Liver (tissue), 9 donors: ENCODE results near the gene GRXCR2. TPM values are rescaled to one million over a fixed set of nuclear protein-coding genes. Genes with fewer than 3 reads are reported as not detected.

Experiments
- DNase-seq: peaks from one replicate; pipeline ENCODE4 v3.0.0-alpha.2; 2017; ENCODE audit warnings: low spot score
- H3K27ac ChIP-seq, 2 donors: one replicate each; pipeline ENCODE4 v1.7.0; 2013; ENCODE audit warnings: inconsistent platforms in 2 of 2, low read length in 2 of 2, control low read depth in 1 of 2, low read depth in 1 of 2, mild to moderate bottlenecking in 1 of 2
- H3K27me3 ChIP-seq, 4 donors: one replicate each; pipeline versions ENCODE4 v1.6.1 to v1.7.0; 2013; ENCODE audit warnings: low read length in 3 of 4, inconsistent platforms in 1 of 4, mild to moderate bottlenecking in 1 of 4, moderate library complexity in 1 of 4; ENCODE audit not compliant: control insufficient read depth in 4 of 4, insufficient read depth in 4 of 4
- H3K36me3 ChIP-seq, 4 donors: one replicate each; pipeline versions ENCODE4 v1.6.1 to v1.7.0; 2013; ENCODE audit warnings: low read length in 3 of 4, mild to moderate bottlenecking in 3 of 4, low read depth in 1 of 4, moderate library complexity in 1 of 4; ENCODE audit not compliant: control insufficient read depth in 4 of 4, insufficient read depth in 3 of 4
- H3K4me1 ChIP-seq, 4 donors: one replicate each; pipeline versions ENCODE4 v1.6.1 to v1.7.0; 2013; ENCODE audit warnings: low read length in 3 of 4, mild to moderate bottlenecking in 3 of 4, moderate library complexity in 1 of 4; ENCODE audit not compliant: control insufficient read depth in 4 of 4, insufficient read depth in 4 of 4
- H3K4me3 ChIP-seq, 3 donors: one replicate each; pipeline versions ENCODE4 v1.6.1 to v1.7.0; 2013; ENCODE audit warnings: low read length in 3 of 3, control low read depth in 1 of 3, low read depth in 1 of 3, mild to moderate bottlenecking in 1 of 3
- H3K9ac ChIP-seq, 2 donors: one replicate each; pipeline ENCODE4 v1.7.0; 2013; ENCODE audit warnings: low read length in 2 of 2, mild to moderate bottlenecking in 2 of 2, moderate library complexity in 2 of 2, control low read depth in 1 of 2, low read depth in 1 of 2
- H3K9me3 ChIP-seq, 4 donors: one replicate each; pipeline versions ENCODE4 v1.6.1 to v1.7.0; 2013; ENCODE audit warnings: low read length in 3 of 4; ENCODE audit not compliant: control insufficient read depth in 4 of 4
- ATF3 ChIP-seq: IDR thresholded peaks from 2 replicates; pipeline ENCODE4 v1.6.1; 2016; ENCODE audit warnings: antibody characterized with exemption
- CTCF ChIP-seq: fragments of 150-350 bp; IDR thresholded peaks from 2 replicates; pipeline ENCODE4 v1.5.1; 2017; ENCODE audit warnings: improper control_type of control experiment, low read depth, low read length; ENCODE audit not compliant: missing input control
- EGR1 ChIP-seq, 2 donors: IDR thresholded peaks; 2 replicates each; pipeline ENCODE4 v1.6.1; 2016 to 2018; ENCODE audit warnings: antibody characterized with exemption in 2 of 2, low read depth in 2 of 2
- GABPA ChIP-seq, 2 donors: IDR thresholded peaks in 1 of 2; conservative IDR thresholded peaks in 1 of 2; 2 replicates each; pipeline ENCODE4 v1.6.1; 2016; ENCODE audit warnings: antibody characterized with exemption in 2 of 2, mild to moderate bottlenecking in 1 of 2, moderate library complexity in 1 of 2
- HNF4A ChIP-seq, 2 donors: conservative IDR thresholded peaks; 2 replicates each; pipeline ENCODE4 v1.6.1; 2016; ENCODE audit warnings: antibody characterized with exemption in 2 of 2, mild to moderate bottlenecking in 2 of 2
- RXRA ChIP-seq, 2 donors: IDR thresholded peaks; 2 replicates each; pipeline ENCODE4 v1.6.1; 2017 to 2018; ENCODE audit warnings: antibody characterized with exemption in 2 of 2, mild to moderate bottlenecking in 1 of 2
- TAF1 ChIP-seq: conservative IDR thresholded peaks from 2 replicates; pipeline ENCODE4 v1.6.1; 2016; ENCODE audit warnings: antibody characterized with exemption, mild to moderate bottlenecking
- YY1 ChIP-seq: IDR thresholded peaks from 2 replicates; pipeline ENCODE4 v1.6.1; 2016; ENCODE audit warnings: antibody characterized with exemption, mild to moderate bottlenecking
- ZBTB33 ChIP-seq: IDR thresholded peaks from 2 replicates; pipeline ENCODE4 v1.6.1; 2016; ENCODE audit warnings: antibody characterized with exemption
- WGBS: extraction: QIAGEN DNeasy Blood & Tissue Kit; methylation state at CpG from one replicate; pipeline ENCODE4 v1.1.7; 2013; 5-methylcytosine and 5-hydroxymethylcytosine counted together
- polyA plus RNA-seq, 2 donors: library from polyadenylated mRNA; stranded (reverse) in 1 of 2; unstranded in 1 of 2; fragments of 200-250 nt in 1 of 2; fragments of >200 nt in 1 of 2; fragmentation: Nextera tagmentation in 1 of 2; extraction: Ambion mirVana in 1 of 2; gene quantifications; one replicate each; pipeline versions ENCODE4 v1.2.1 to v1.2.3, GENCODE V29; 2013 to 2015
- total RNA-seq, 2 donors: library from RNA; depleted of rRNA; stranded (reverse); fragments of >200 nt; gene quantifications; one replicate each; pipeline ENCODE4 v1.2.3, GENCODE V29; 2014
- donor health status: healthy.
- donor health status: healthy.
- donor health status: healthy.
- donor health status: healthy.
- donor health status: healthy.

The GRXCR2 gene
- total and polyA plus RNA-seq, 4 donors, result not detected

GRCh38 chr5:145852990-145853389, 19.8 kb downstream of the GRXCR2 start:
- 85% methylated on average over 3 of the region's 3 CpGs for WGBS
- TF ChIP-seq ATF3, result no peak
- TF ChIP-seq GABPA (IDR thresholded peaks at IDR 0.05 in 1 of 2, conservative IDR thresholded peaks at IDR 0.05 in 1 of 2), result no peak
- no peak for TF ChIP-seq RXRA (IDR thresholded peaks at IDR 0.05)
- no peaks in the 10 kb centered on the region for H3K36me3 ChIP-seq
- no peak overlapping the region for H3K4me3 ChIP-seq
- H3K9me3 ChIP-seq, result no peaks in the 10 kb centered on the region
- no peak for DNase-seq
- no peaks in the 10 kb centered on the region for H3K27me3 ChIP-seq
- H3K27ac ChIP-seq, result no peak overlapping the region
- H3K9ac ChIP-seq, result no peak overlapping the region
- H3K4me1 ChIP-seq, result no peaks in the 10 kb centered on the region

GRCh38 chr5:145848854-145849253, 24.0 kb downstream of the GRXCR2 start:
- no peak overlapping the region for H3K27ac ChIP-seq
- 78% methylated on average over 1 of the region's 1 CpG for WGBS
- H3K4me3 ChIP-seq, result no peak overlapping the region
- no peaks in the 10 kb centered on the region for H3K27me3 ChIP-seq
- H3K9me3 ChIP-seq, result no peaks in the 10 kb centered on the region
- no peaks in the 10 kb centered on the region for H3K4me1 ChIP-seq
- no peak overlapping the region for H3K9ac ChIP-seq
- no peaks in the 10 kb centered on the region for H3K36me3 ChIP-seq
- DNase-seq, result no peak
- no peak for TF ChIP-seq YY1
- TF ChIP-seq HNF4A (conservative IDR thresholded peaks at IDR 0.05), result no peak

GRCh38 chr5:145847499-145848497, 25.0 kb downstream of the GRXCR2 start:
- DNase-seq, result no peak
- WGBS, result 90% methylated on average over 6 of the region's 6 CpGs
- H3K36me3 ChIP-seq, result no peaks in the 10 kb centered on the region
- H3K4me3 ChIP-seq, result no peak overlapping the region
- TF ChIP-seq ZBTB33 (no peak), CTCF (no peak), EGR1 (IDR thresholded peaks at IDR 0.05; ENCODE audit: low read depth in 2 of 2) (no peak), TAF1 (no peak), ATF3 (no peak)
- no peaks in the 10 kb centered on the region for H3K9me3 ChIP-seq
- H3K27me3 ChIP-seq, result no peaks in the 10 kb centered on the region
- H3K9ac ChIP-seq, result no peak overlapping the region
- H3K4me1 ChIP-seq, result no peaks in the 10 kb centered on the region
- no peak overlapping the region for H3K27ac ChIP-seq
